Endothelial cell of umbilical vein (primary cell): ENCODE data around the gene CRISPLD2. TPM values are rescaled to one million over a fixed set of nuclear protein-coding genes. Genes with fewer than 3 reads are reported as not detected.

Experiments used
- BruUV-seq: library from RNA; stranded (reverse); fragments of 400-500 nt; replicated peaks from 2 replicates; lab custom pipeline; 2021; lab: Mats Ljungman, UMichigan
- CTCF ChIA-PET: fragments of 300-600, 350-600 bp; sonication (Branson Sonifier 250); formaldehyde crosslinking; loops from one replicate; lab custom pipeline; 2021; ENCODE audit warnings: antibody characterized with exemption, inconsistent platforms; lab: Charles Lee
- POLR2A ChIA-PET: fragments of 300-600, 350-600 bp; sonication (Branson Sonifier 250); formaldehyde crosslinking; loops from one replicate; lab custom pipeline; 2021; ENCODE audit warnings: antibody characterized with exemption, inconsistent platforms; lab: Charles Lee
- DNase-seq: peaks from one replicate; pipeline ENCODE4 v3.0.0-alpha.2; 2011; ENCODE audit warnings: low read depth, low spot score
- FAIRE-seq: peaks from 2 replicates; lab custom pipeline; 2011; peaks lifted over from hg19 to GRCh38; lab: Jason Lieb, UNC
- H2AFZ ChIP-seq: 2 replicates; pipeline ENCODE4 v1.6.0; 2012; ENCODE audit warnings: low read depth, low read length, control low read depth, inconsistent platforms
- H3K27ac ChIP-seq: 2 replicates; pipeline ENCODE4 v1.5.1; 2011; ENCODE audit warnings: low read depth, mild to moderate bottlenecking, control low read depth, low read length, moderate library complexity; ENCODE audit not compliant: insufficient read depth
- H3K27me3 ChIP-seq, 2 experiments: 2 replicates each; pipeline versions ENCODE4 v1.6.0 to v1.6.1; 2011; ENCODE audit warnings: low read length in 2 of 2, mixed read lengths in 1 of 2; ENCODE audit not compliant: control insufficient read depth in 2 of 2, insufficient read depth in 2 of 2
- H3K36me3 ChIP-seq, 2 experiments: 2 replicates in 1 of 2; 3 replicates in 1 of 2; pipeline ENCODE4 v1.5.1; 2011; ENCODE audit warnings: low read length in 2 of 2, mild to moderate bottlenecking in 1 of 2, moderate library complexity in 1 of 2; ENCODE audit not compliant: control insufficient read depth in 2 of 2, insufficient read depth in 2 of 2; ENCODE audit errors: extremely low read depth in 1 of 2
- H3K4me1 ChIP-seq: 3 replicates; pipeline ENCODE4 v1.5.1; 2011; ENCODE audit warnings: mild to moderate bottlenecking, low read length; ENCODE audit not compliant: control insufficient read depth, insufficient read depth; ENCODE audit errors: extremely low read depth
- H3K4me2 ChIP-seq: 2 replicates; pipeline ENCODE4 v1.6.1; 2011; ENCODE audit warnings: low read length, control low read depth, mixed read lengths; ENCODE audit not compliant: insufficient read depth
- H3K4me3 ChIP-seq, 3 experiments: fragments of 200-600 bp in 1 of 3; sonication (generic), shearing (Covaris generic) in 1 of 3; replicated peaks in 1 of 3; 2 replicates each; pipeline ENCODE4 v1.5.1; 2011 to 2016; ENCODE audit warnings: control low read depth in 3 of 3, low read length in 3 of 3, mild to moderate bottlenecking in 2 of 3, inconsistent platforms in 1 of 3, low read depth in 1 of 3, moderate library complexity in 1 of 3; ENCODE audit not compliant: insufficient read depth in 1 of 3
- H3K79me2 ChIP-seq: 2 replicates; pipeline ENCODE4 v1.6.0; 2012; ENCODE audit warnings: low read length, inconsistent platforms; ENCODE audit not compliant: control insufficient read depth, insufficient read depth
- H3K9ac ChIP-seq: replicated peaks from 2 replicates; pipeline ENCODE3; 2011; ENCODE audit warnings: low read length, control low read depth; ENCODE audit not compliant: insufficient read depth; ENCODE audit errors: extremely low read depth
- H3K9me1 ChIP-seq: replicated peaks from 3 replicates; pipeline ENCODE4 v1.6.0; 2011; ENCODE audit warnings: mild to moderate bottlenecking, low read length; ENCODE audit not compliant: control insufficient read depth, insufficient read depth; ENCODE audit errors: extremely low read depth
- H3K9me3 ChIP-seq: replicated peaks from 2 replicates; pipeline ENCODE4 v1.5.1; 2012; ENCODE audit warnings: low read length, inconsistent platforms; ENCODE audit not compliant: control insufficient read depth, insufficient read depth
- H4K20me1 ChIP-seq: replicated peaks from 2 replicates; pipeline ENCODE3; 2011; ENCODE audit warnings: mild to moderate bottlenecking, low read length; ENCODE audit not compliant: control insufficient read depth, insufficient read depth; ENCODE audit errors: extremely low read depth
- EZH2 ChIP-seq: IDR thresholded peaks from 2 replicates; pipeline ENCODE4 v1.6.1; 2012; ENCODE audit warnings: borderline replicate concordance, low read depth, mild to moderate bottlenecking, moderate library complexity, low read length, inconsistent platforms; ENCODE audit not compliant: severe bottlenecking
- FOS ChIP-seq: IDR thresholded peaks from 2 replicates; pipeline ENCODE4 v1.6.1; 2011; ENCODE audit warnings: mild to moderate bottlenecking, low read length, moderate library complexity, borderline replicate concordance; ENCODE audit not compliant: insufficient read depth
- GATA2 ChIP-seq: IDR thresholded peaks from 2 replicates; pipeline ENCODE4 v1.7.0; 2011; ENCODE audit warnings: low read depth, mild to moderate bottlenecking, moderate library complexity, mixed read lengths, low read length; ENCODE audit not compliant: insufficient read length, insufficient read depth
- JUN ChIP-seq: IDR thresholded peaks from 2 replicates; pipeline ENCODE4 v1.6.1; 2011; ENCODE audit warnings: borderline replicate concordance, low read depth; ENCODE audit not compliant: insufficient read length, insufficient read depth
- MYC ChIP-seq: IDR thresholded peaks from one replicate; pipeline ENCODE4 v1.6.1; 2011; ENCODE audit warnings: mild to moderate bottlenecking, low read depth, low read length
- POLR2A ChIP-seq: IDR thresholded peaks from 2 replicates; pipeline ENCODE4 v1.6.1; 2012; ENCODE audit warnings: low read depth, mild to moderate bottlenecking, control low read depth, low read length
- POLR2AphosphoS5 ChIP-seq: IDR thresholded peaks from 2 replicates; pipeline ENCODE4 v1.6.1; 2012; ENCODE audit warnings: low read depth, mild to moderate bottlenecking, control low read depth, low read length, moderate library complexity; ENCODE audit not compliant: insufficient read depth
- dilution Hi-C: fragments of 300-500 bp; cut with MboI; formaldehyde crosslinking; loops from one replicate; pipeline ENCODE4 v1.15.0; 2019; ENCODE audit warnings: low sequenced_read_pairs; ENCODE audit not compliant: extremely low pct_ligation_motif_present
- intact Hi-C: fragments of 100-400 bp; cut with micrococcal nuclease; formaldehyde crosslinking; loops from one replicate; pipeline ENCODE4 v1.10.0; 2022
- polyA plus RNA-seq, 4 experiments: library from polyadenylated mRNA; depleted of rRNA in 3 of 4; stranded (reverse) in 3 of 4; unstranded in 1 of 4; fragments of >200 nt; gene quantifications; 2 replicates each; pipeline versions ENCODE4 v1.2.1 to v1.2.3, GENCODE V29; 2011 to 2012; ENCODE audit warnings: missing spikeins in 1 of 4
- total RNA-seq: library from RNA; stranded (reverse); gene quantifications from 2 replicates; pipeline ENCODE4 v1.2.3, GENCODE V29; 2021
- TF ChIP-seq, protein P1 (sequence below): IDR thresholded peaks from 2 replicates; pipeline ENCODE4 v1.6.1; 2011; ENCODE audit not compliant: insufficient read depth, insufficient read length
- TF ChIP-seq, protein P2 (sequence below), 2 donors: IDR thresholded peaks; 1 replicate in 1 of 2; 2 replicates in 1 of 2; pipeline ENCODE4 v1.5.1; 2011; ENCODE audit warnings: low read length in 2 of 2, mild to moderate bottlenecking in 2 of 2, moderate library complexity in 2 of 2, control low read depth in 1 of 2, inconsistent platforms in 1 of 2, low read depth in 1 of 2; ENCODE audit not compliant: insufficient read depth in 1 of 2; ENCODE audit errors: extremely low read depth in 1 of 2

CRISPLD2 gene
- total and polyA plus RNA-seq, 2 donors (not counting 3 experiments of a cell fraction or from before 2014, with no cell fraction given) = 0.14 to 0.73 TPM

DNA sequence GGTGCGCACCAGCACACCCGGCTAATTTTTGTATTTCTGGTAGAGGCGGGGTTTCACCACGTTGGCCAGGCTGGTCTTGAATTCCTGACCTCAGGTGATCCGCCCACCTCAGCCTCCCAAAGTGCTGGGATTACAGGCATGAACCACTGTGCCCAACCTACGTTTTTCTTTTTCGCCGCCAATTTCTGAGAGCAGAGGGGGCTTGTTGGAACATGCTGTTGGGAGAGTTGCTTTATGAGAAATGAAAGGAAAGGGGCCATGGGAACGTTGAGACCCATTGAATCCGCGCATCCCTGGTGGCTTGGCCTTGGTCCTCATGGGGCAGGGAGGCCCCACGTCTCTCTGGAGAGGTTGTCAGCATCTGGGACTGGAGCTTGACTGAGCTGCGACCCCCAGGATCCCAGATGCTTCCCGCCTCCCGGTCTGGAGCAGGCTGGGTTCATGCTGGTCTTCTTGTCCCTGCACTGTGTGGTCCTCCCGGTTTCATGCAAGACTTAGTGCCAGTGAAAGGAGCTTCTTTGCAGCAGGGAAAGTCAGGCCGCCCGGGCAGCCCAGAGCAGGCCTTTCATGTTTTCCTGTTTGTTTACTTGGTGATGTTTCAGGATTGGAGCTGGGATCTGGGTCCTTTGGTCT lies 22.8 kb downstream of the CRISPLD2 start:
- no peak overlapping the region for H3K4me3 ChIP-seq
- H3K9ac ChIP-seq = no peak overlapping the region
- no peak for DNase-seq
- no peaks in the 10 kb centered on the region for H3K79me2 ChIP-seq
- no TSS peak for BruUV-seq
- H3K27ac ChIP-seq = no peak overlapping the region
- H3K4me1 ChIP-seq = peaks cover 3% of the 10 kb centered on the region
- H3K36me3 ChIP-seq = no peaks in the 10 kb centered on the region
- H2AFZ ChIP-seq = no peak overlapping the region
- intact Hi-C loops = no loop called here
- no peak for FAIRE-seq
- TF ChIP-seq POLR2AphosphoS5 = no peak
- no peak for TF ChIP-seq MYC
- no peak for TF ChIP-seq POLR2A
- TF ChIP-seq, protein P1, sequence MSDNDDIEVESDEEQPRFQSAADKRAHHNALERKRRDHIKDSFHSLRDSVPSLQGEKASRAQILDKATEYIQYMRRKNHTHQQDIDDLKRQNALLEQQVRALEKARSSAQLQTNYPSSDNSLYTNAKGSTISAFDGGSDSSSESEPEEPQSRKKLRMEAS = no peak
- no peak for TF ChIP-seq EZH2
- TF ChIP-seq, protein P2, sequence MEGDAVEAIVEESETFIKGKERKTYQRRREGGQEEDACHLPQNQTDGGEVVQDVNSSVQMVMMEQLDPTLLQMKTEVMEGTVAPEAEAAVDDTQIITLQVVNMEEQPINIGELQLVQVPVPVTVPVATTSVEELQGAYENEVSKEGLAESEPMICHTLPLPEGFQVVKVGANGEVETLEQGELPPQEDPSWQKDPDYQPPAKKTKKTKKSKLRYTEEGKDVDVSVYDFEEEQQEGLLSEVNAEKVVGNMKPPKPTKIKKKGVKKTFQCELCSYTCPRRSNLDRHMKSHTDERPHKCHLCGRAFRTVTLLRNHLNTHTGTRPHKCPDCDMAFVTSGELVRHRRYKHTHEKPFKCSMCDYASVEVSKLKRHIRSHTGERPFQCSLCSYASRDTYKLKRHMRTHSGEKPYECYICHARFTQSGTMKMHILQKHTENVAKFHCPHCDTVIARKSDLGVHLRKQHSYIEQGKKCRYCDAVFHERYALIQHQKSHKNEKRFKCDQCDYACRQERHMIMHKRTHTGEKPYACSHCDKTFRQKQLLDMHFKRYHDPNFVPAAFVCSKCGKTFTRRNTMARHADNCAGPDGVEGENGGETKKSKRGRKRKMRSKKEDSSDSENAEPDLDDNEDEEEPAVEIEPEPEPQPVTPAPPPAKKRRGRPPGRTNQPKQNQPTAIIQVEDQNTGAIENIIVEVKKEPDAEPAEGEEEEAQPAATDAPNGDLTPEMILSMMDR (IDR thresholded peaks at IDR 0.05; ENCODE audit: extremely low read depth in 1 of 2, insufficient read depth in 1 of 2, low read depth in 1 of 2, low read length in 2 of 2) = no peak
- no peak for TF ChIP-seq GATA2
- TF ChIP-seq FOS = no peak
- TF ChIP-seq JUN = no peak
- no peak overlapping the region for H3K4me2 ChIP-seq
- no peaks in the 10 kb centered on the region for H4K20me1 ChIP-seq
- peaks cover 2 to 8% of the 10 kb centered on the region in 2 experiments for H3K27me3 ChIP-seq
- no peaks in the 10 kb centered on the region for H3K9me3 ChIP-seq
- ChIA-PET POLR2A (no interaction called here), CTCF (interaction anchor here (1.3 kb wide), 1 partner anchor 11 kb away, joined by 3 read pairs; no protein-coding TSS in a partner anchor)
- no peaks in the 10 kb centered on the region for H3K9me1 ChIP-seq
- dilution Hi-C loops = no loop called here
